ENCODE data around the gene CTTNBP2. TPM values are rescaled to one million over a fixed set of nuclear protein-coding genes. Genes with fewer than 3 reads are reported as not detected.

Gene CTTNBP2
- total RNA-seq, 6 experiments from 2014 or later = not detected

- DNase-seq = no peak
- Mint-ChIP-seq H3K4me1 (ENCODE audit: low read depth) (no peaks in the 10 kb centered on the region), H3K27me3 (ENCODE audit: insufficient read depth) (no peaks in the 10 kb centered on the region), H3K27ac (no peak overlapping the region), H3K9me3 (peaks cover 23% of the 10 kb centered on the region), H3K4me3 (no peak overlapping the region), H3K36me3 (ENCODE audit: low read depth) (no peaks in the 10 kb centered on the region)
- no peak for TF ChIP-seq CTCF (IDR thresholded peaks at IDR 0.05)
Measured at GRCh38 chr7:117790251-117790650, 83.0 kb downstream of the CTTNBP2 start.

DNA sequence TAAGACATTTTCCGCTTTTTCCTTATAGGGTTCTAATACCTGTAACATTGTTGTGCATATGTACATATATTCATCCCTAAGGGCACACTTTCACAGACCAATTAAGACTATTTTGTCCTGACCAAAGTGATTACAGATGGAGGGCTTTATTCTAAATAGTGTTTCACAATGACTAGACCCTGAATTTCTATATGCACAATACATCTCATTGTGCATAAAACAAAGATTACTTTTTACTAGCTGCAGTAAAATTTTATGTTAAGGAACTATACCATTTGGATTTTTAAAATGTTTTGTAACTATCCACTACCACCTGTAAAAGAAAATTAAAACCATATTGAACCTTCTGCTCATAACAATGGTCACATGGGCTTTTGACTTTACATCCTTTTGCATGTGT lies 87.8 kb downstream of the CTTNBP2 start:
- H3K36me3 Mint-ChIP-seq (ENCODE audit: low read depth) = no peaks in the 10 kb centered on the region
- no peaks in the 10 kb centered on the region for H3K27me3 Mint-ChIP-seq (ENCODE audit: insufficient read depth)
- no peak overlapping the region for H3K4me3 Mint-ChIP-seq

DNA sequence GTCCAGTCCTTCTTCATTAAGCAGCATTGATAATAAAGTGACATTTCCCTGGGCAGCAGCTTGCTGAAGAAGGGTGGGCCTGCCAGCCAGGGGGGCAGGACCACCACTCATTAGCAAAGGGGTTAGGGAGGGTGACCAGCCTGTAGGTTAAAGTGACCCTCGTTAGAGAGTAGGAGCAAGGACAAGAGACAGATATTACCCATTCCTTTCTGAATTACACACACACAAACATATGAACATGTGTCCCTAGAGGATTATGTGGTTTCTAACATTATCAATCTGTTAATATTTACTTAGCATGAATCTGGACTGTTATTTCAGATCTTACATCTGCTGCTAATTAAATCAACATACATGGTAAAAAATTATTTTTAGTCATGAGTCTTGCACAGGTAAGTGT lies 88.9 kb downstream of the CTTNBP2 start:
- no peaks in the 10 kb centered on the region for H3K27me3 Mint-ChIP-seq (ENCODE audit: insufficient read depth)
- no peak for DNase-seq
- H3K27ac Mint-ChIP-seq = no peak overlapping the region
- no peaks in the 10 kb centered on the region for H3K36me3 Mint-ChIP-seq (ENCODE audit: low read depth)
- H3K4me3 Mint-ChIP-seq = no peak overlapping the region
- H3K9me3 Mint-ChIP-seq = peaks cover 20% of the 10 kb centered on the region
- no peak for TF ChIP-seq CTCF (IDR thresholded peaks at IDR 0.05)
- no peaks in the 10 kb centered on the region for H3K4me1 Mint-ChIP-seq (ENCODE audit: low read depth)

More for the DNA sequence above, 87.8 kb downstream of the CTTNBP2 start:
- Mint-ChIP-seq H3K27ac (no peak overlapping the region), H3K9me3 (peaks cover 16% of the 10 kb centered on the region), H3K4me1 (ENCODE audit: low read depth) (no peaks in the 10 kb centered on the region)
- DNase-seq = no peak
- no peak for TF ChIP-seq CTCF (IDR thresholded peaks at IDR 0.05)

DNA sequence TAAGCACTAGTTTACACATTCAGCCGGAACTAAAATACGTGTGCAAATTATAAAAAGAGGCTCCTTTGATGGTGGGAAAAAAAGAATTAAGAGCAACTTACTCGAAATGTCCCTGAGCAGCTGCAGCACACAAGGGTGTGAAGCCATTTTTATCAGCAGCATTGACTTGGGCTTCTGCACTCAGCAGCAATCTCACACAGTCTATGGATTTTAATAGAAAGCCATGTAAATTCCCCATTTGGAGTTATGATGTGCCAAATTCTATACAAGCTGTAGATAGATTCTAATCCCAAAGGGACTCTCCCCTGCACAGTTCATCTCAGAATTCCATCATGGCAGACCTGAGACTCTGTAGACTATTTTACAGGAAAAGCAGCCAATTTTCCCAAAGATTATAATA lies 90.5 kb downstream of the CTTNBP2 start:
- Mint-ChIP-seq H3K4me1 (ENCODE audit: low read depth) (no peaks in the 10 kb centered on the region), H3K27ac (no peak overlapping the region), H3K36me3 (ENCODE audit: low read depth) (no peaks in the 10 kb centered on the region), H3K4me3 (no peak overlapping the region), H3K9me3 (peaks cover 16% of the 10 kb centered on the region), H3K27me3 (ENCODE audit: insufficient read depth) (no peaks in the 10 kb centered on the region)
- DNase-seq = no peak
- TF ChIP-seq CTCF (IDR thresholded peaks at IDR 0.05) = no peak

DNA sequence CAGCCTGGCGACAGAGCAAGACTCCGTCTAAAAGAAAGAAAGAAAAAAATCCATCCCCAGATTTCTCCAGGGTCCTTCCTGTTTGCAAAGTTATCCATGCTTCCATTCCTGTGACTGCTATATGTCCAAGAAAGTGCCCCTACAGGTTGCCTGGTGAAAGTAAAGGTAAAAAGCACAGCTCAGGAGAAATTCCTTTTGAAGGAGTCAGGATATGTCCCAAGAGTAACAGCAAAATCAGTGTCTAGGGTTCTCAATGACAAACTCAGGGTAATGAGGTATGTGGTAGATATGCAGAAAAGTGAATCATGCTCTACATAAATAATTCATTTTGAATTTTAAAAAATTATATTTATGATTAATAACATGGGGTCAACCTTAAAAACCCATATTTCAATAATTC lies 91.5 kb downstream of the CTTNBP2 start:
- H3K27me3 Mint-ChIP-seq (ENCODE audit: insufficient read depth) = no peaks in the 10 kb centered on the region
- H3K9me3 Mint-ChIP-seq = peaks cover 17% of the 10 kb centered on the region
- H3K4me3 Mint-ChIP-seq = no peak overlapping the region
- no peaks in the 10 kb centered on the region for H3K36me3 Mint-ChIP-seq (ENCODE audit: low read depth)
- DNase-seq = no peak
- no peak overlapping the region for H3K27ac Mint-ChIP-seq
- H3K4me1 Mint-ChIP-seq (ENCODE audit: low read depth) = no peaks in the 10 kb centered on the region
- TF ChIP-seq CTCF (IDR thresholded peaks at IDR 0.05) = no peak

- no peak for TF ChIP-seq CTCF (IDR thresholded peaks at IDR 0.05)
- DNase-seq = no peak
- H3K27ac Mint-ChIP-seq = no peak overlapping the region
- peaks cover 20% of the 10 kb centered on the region for H3K9me3 Mint-ChIP-seq
- H3K27me3 Mint-ChIP-seq (ENCODE audit: insufficient read depth) = no peaks in the 10 kb centered on the region
- no peaks in the 10 kb centered on the region for H3K4me1 Mint-ChIP-seq (ENCODE audit: low read depth)
- no peaks in the 10 kb centered on the region for H3K36me3 Mint-ChIP-seq (ENCODE audit: low read depth)
- H3K4me3 Mint-ChIP-seq = no peak overlapping the region
Measured at GRCh38 chr7:117780832-117781231, 92.4 kb downstream of the CTTNBP2 start.
